Stimulated activated CD4-positive, alpha-beta T cell treated with anti-CD3 and anti-CD28 coated beads, Interleukin-4, amount 100 ng/mL, for 24 hours (primary cell): ENCODE results near the gene WDR86.

Experiments
- DNase-seq: peaks from one replicate; pipeline ENCODE4 v3.0.0-alpha.2; 2020

WDR86 gene

GRCh38 chr7:151405588-151405987 is 4.2 kb downstream of the WDR86 start:
- DNase-seq, result no peak

- DNase-seq, result no peak
Measured at GRCh38 chr7:151405056-151405455, 4.8 kb downstream of the WDR86 start.

GRCh38 chr7:151404216-151405011 is 5.4 kb downstream of the WDR86 start:
- DNase-seq, result no peak

GRCh38 chr7:151403764-151404163 is 6.1 kb downstream of the WDR86 start:
- DNase-seq, result no peak

GRCh38 chr7:151402029-151402835 is 7.6 kb downstream of the WDR86 start:
- no peak for DNase-seq

GRCh38 chr7:151400626-151401315 is 9.1 kb downstream of the WDR86 start:
- no peak for DNase-seq

- DNase-seq, result no peak
Measured at GRCh38 chr7:151399906-151400305, 9.9 kb downstream of the WDR86 start.

GRCh38 chr7:151399305-151399601 is 10.6 kb downstream of the WDR86 start:
- DNase-seq, result no peak

GRCh38 chr7:151398446-151399304 is 11.2 kb downstream of the WDR86 start:
- DNase-seq, result no peak

GRCh38 chr7:151397026-151397425 is 12.8 kb downstream of the WDR86 start:
- DNase-seq, result no peak

- no peak for DNase-seq
Measured at GRCh38 chr7:151396328-151396970, 13.4 kb downstream of the WDR86 start.

GRCh38 chr7:151395036-151395367 is 14.8 kb downstream of the WDR86 start:
- no peak for DNase-seq

- no peak for DNase-seq
Measured at GRCh38 chr7:151394076-151395035, 15.5 kb downstream of the WDR86 start.

GRCh38 chr7:151393031-151393977 is 16.5 kb downstream of the WDR86 start:
- no peak for DNase-seq

- no peak for DNase-seq
Measured at GRCh38 chr7:151392426-151392825, 17.4 kb downstream of the WDR86 start.

- no peak for DNase-seq
Measured at GRCh38 chr7:151392002-151392401, 17.8 kb downstream of the WDR86 start.

GRCh38 chr7:151391358-151391730 is 18.5 kb downstream of the WDR86 start:
- DNase-seq, result no peak

- DNase-seq, result no peak
Measured at GRCh38 chr7:151390598-151391357, 19.1 kb downstream of the WDR86 start.
